DMS79 (cell line): Measurements from ENCODE around the gene RPS6KB2.
A peak's percentile ranks its signal among the peaks of the same experiment; 100 is the strongest.
"Not testable (repeated sequence)": the region's sequence is repeated elsewhere in the genome, so short reads cannot be mapped to it uniquely, and the experiment has no call there.

Source experiments
- DNase-seq: peaks from one replicate; lab custom pipeline; 2025; lab: John Stamatoyannopoulos, UW

Gene RPS6KB2

GRCh38 chr11:67466962-67467771 lies 38.9 kb downstream of the RPS6KB2 start:
- no peak for DNase-seq

DNA sequence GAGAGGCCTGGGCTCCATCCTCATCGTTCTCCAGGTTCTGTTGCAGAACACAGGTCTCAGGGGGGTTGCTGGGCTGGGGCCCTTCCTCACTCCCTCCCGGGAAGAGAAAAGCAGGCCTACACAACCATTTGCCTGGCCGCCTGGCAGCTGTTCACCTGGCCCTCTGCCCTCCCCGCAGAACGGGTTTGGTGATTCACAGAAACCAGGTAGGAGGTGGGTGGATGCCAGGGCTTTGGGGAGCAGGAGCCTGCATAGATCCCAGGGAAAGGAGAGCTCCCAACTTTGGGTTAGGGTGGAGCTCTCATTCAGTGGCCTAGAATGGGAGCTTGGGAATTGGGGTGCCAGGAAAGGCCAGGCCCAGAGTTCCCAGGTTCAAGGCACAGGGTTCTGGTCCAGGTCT lies 39.8 kb downstream of the RPS6KB2 start:
- DNase-seq = peak; percentile 19

- no peak for DNase-seq
Measured at GRCh38 chr11:67468456-67468758, 40.1 kb downstream of the RPS6KB2 start.

DNA sequence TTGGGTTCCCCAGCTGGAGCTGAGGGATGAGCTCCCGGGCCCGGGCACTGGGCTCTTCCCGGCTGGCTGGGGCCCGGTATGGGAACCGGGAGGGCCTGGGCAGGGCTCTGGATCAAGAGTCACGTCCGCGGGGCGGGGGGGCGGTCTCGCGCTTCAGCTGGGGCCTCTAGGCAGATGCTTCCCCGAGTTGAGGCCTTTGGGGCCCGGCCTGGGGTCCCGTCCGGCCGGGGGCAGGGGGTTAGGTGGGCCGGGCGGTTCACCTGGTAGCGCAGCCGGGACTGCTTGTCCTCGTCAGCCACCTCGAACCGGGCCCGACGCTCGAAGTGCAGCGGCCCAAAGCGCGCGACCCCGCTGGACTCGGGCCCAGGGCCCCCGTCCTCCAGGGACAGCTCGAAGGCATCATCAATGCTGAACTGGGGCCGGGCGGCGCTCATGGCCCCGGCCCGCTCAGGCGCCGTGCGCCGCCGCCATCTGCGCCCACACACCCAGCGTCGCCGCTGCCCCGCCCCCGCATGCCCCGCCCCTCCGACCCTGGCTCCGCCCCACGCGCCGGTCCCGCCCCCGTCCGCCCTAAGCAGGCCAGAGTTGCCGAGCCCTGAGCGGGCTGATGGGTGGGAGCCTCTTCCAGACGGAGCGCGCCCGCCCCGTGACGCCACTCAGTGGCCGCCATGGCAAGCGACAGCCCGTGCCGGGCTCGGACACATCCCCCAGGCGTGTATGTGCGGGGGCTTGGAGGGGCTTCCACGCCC lies 40.6 kb downstream of the RPS6KB2 start, which contains the start of gene TMEM134:
Gene TMEM134 (minus strand): TSS at position 493 of the 749 bp plus-strand sequence. CDS start 59 bp downstream, at position 434.
- DNase-seq = peak; percentile 79

DNA sequence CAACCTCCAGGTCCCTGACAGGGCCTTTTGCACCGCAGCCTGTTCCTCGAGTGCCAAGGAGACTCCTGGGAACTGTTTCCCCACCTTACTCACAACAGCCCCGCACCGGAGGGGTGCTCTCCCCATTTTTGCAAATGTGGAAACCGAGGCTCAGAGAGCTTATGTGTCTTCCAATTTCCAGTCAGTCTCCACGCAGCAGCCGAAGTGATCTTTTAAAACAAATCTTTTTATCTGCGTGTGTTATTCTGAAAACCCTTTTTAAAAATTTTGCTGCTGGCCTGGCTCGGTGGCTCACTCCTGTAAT lies 41.2 kb downstream of the RPS6KB2 start:
- no peak for DNase-seq

DNA sequence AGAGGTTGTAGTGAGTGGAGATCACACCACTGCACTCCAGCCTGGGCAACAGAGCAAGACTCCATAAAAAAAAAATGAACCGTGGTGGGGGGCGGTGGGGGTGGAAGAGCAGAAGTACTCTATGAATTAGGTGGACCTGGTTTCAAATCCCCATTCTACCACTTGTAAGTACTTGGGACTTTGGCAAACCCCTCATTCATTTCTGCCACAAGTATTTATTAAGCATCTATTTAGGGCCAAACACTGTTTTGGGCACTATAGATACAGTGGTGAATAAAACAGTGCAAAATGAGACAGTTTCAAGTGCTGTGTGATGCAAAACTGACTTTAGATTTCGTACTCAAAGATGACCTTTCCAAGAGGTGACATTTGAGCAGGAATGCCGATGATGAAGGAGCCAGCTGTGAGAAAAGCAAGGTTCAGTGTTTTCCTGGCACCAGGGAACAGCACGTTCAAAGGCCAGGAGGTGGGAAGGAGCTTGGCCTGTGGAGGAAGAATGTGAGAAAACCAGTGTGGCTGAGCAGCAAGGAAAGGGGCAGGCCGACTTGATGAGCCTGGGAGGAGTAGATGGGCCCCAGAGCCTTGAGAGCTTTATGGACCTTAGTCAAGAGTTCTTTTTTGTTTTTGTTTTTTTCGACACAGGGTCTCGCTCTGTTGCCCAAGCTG lies 42.2 kb downstream of the RPS6KB2 start:
- DNase-seq = no peak

DNA sequence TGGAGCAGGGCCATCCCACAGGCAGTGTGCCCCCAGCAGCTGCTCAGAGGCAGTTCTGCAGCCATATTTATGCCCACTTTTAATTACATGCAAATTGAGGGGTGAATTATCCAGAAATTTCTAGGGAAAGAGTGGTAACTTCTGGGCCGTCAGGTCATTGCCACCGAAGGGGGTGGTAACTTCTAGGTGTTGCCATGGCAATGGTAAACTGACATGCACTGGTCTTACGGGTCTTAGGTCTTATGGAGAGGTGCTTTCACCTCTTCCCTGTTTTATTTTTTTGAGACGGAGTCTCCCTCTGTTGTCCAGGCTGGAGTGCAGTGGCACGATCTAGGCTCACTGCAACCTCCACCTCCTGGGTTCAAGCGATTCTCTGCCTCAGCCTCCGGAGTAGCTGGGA lies 44.6 kb downstream of the RPS6KB2 start:
- DNase-seq = no peak

- DNase-seq = not testable (repeated sequence)
Measured at GRCh38 chr11:67476692-67477091, 48.4 kb downstream of the RPS6KB2 start.

- not testable (repeated sequence) for DNase-seq
Measured at GRCh38 chr11:67477344-67478050, 49.2 kb downstream of the RPS6KB2 start.

DNA sequence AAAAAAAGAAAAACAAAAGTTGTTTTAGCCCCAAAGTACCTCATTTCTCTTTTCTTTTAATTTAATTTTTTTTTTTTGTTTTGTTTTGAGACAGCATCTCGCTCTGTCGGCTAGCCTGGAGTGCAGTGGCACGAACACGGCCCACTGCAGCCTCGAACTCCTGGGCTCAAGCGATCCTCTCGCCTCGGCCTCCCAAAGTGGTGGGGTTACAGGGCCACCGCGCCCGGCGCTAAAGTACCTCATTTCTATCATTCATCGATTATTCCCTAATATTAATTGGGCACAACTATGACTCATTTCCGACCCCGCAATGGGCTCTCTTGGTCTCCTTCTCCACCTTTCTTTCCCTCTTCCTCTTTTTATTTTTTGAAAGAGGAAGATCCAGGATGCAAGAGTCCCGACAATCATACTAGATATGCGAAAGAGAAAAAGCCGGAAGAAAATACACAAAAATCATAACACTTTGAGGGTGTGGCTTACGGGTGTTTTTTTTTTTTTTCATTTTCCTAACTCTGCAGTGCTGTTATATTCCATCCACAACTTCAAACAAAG lies 54.1 kb downstream of the RPS6KB2 start:
- DNase-seq = no peak

GRCh38 chr11:67482827-67483798 lies 54.8 kb downstream of the RPS6KB2 start, which contains the start of gene AIP:
Gene AIP, plus strand, starts transcription at chr11:67483026. Its CDS starts 133 bp downstream, at chr11:67483159.
- DNase-seq = peak; percentile 95

GRCh38 chr11:67483831-67484665 lies 55.8 kb downstream of the RPS6KB2 start:
- DNase-seq = no peak

GRCh38 chr11:67484847-67485311 lies 56.6 kb downstream of the RPS6KB2 start:
- no peak for DNase-seq
